ENCODE data around the gene FBXL4.

The FBXL4 gene

DNA sequence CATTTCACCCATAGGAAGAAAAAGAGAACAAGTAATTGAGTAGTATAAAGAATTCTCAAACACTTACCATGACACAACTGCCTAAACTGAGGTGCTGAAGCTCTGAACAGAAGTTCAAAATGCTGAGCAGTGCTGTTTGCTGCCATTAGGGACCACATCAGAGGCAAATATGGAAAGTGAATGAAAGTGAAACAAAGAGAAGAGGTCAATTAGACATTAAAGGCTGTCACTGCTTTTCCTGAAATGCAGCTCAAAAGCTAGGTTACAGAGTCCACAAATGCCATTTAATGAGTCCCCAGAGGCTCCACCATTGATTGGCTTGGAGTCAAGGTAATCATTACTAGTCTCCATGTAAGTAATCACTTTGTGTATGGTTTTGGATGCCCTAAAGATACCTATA, 67.3 kb downstream of the FBXL4 start:
- H3K4me3 ChIP-seq (ENCODE audit: low read depth, low read length), result no peak overlapping the region
- H3K36me3 ChIP-seq, result no peaks in the 10 kb centered on the region; the same call in 1 of the 2 replicates
- DNase-seq, result no peak
- H3K27me3 ChIP-seq (ENCODE audit: insufficient read depth, low read depth, severe bottlenecking), result no peaks in the 10 kb centered on the region
- TF ChIP-seq, protein P1, sequence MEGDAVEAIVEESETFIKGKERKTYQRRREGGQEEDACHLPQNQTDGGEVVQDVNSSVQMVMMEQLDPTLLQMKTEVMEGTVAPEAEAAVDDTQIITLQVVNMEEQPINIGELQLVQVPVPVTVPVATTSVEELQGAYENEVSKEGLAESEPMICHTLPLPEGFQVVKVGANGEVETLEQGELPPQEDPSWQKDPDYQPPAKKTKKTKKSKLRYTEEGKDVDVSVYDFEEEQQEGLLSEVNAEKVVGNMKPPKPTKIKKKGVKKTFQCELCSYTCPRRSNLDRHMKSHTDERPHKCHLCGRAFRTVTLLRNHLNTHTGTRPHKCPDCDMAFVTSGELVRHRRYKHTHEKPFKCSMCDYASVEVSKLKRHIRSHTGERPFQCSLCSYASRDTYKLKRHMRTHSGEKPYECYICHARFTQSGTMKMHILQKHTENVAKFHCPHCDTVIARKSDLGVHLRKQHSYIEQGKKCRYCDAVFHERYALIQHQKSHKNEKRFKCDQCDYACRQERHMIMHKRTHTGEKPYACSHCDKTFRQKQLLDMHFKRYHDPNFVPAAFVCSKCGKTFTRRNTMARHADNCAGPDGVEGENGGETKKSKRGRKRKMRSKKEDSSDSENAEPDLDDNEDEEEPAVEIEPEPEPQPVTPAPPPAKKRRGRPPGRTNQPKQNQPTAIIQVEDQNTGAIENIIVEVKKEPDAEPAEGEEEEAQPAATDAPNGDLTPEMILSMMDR (IDR thresholded peaks at IDR 0.05; ENCODE audit: low read depth, low read length), result no peak
- H3K27ac ChIP-seq, result no peak overlapping the region
- no peaks in the 10 kb centered on the region for H3K9me3 ChIP-seq (ENCODE audit: severe bottlenecking)

DNA sequence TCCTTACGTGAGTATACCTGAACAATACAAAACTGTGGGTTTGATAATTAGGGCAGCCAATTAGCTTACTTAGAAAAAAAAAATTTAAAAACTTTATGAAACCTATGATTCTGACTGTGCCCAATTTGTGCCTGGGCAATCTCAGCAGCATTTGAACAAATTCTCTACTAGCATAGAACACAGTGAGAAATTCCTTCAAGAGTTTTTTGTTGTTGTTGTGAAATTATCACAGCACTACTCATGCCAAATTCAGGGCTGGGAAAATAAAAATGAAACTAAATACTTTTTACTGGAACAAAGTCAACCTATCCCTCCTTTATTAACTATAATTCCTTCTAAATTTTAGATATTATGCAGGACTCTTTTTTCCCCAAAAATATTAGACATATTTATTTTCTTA, 70.5 kb downstream of the FBXL4 start:
- Histone ChIP-seq H3K27me3 (ENCODE audit: insufficient read depth, low read depth, severe bottlenecking) (no peaks in the 10 kb centered on the region), H3K4me3 (ENCODE audit: low read depth, low read length) (no peak overlapping the region), H3K9me3 (ENCODE audit: severe bottlenecking) (no peaks in the 10 kb centered on the region), H3K36me3 (no peaks in the 10 kb centered on the region; the same call in 1 of the 2 replicates), H3K27ac (no peak overlapping the region)
- TF ChIP-seq, protein P1 (IDR thresholded peaks at IDR 0.05; ENCODE audit: low read depth, low read length), result no peak
- DNase-seq, result no peak

DNA sequence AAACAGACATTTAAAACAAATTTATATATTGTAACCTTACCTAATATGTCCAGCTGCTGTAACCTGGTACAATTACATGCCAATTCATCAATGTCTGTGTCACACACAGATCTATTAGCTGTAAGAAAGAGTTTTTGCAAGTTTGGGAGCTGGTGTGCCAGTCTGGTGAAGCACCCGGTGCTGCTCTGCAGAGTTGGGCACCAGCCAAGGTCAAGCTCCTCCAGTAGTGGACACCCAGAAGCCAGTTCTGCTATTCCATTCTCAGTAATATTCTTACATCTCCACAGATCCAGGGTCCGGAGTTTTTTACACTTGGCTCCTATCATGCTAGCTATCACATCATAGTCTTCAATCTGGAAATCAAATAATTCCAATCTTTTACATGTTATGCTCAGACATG, 72.4 kb downstream of the FBXL4 start:
- TF ChIP-seq, protein P1 (IDR thresholded peaks at IDR 0.05; ENCODE audit: low read depth, low read length), result no peak
- Histone ChIP-seq H3K9me3 (ENCODE audit: severe bottlenecking) (no peaks in the 10 kb centered on the region), H3K36me3 (no peaks in the 10 kb centered on the region; the same call in 1 of the 2 replicates), H3K27ac (no peak overlapping the region), H3K4me3 (ENCODE audit: low read depth, low read length) (no peak overlapping the region), H3K27me3 (ENCODE audit: insufficient read depth, low read depth, severe bottlenecking) (no peaks in the 10 kb centered on the region)
- DNase-seq, result no peak

DNA sequence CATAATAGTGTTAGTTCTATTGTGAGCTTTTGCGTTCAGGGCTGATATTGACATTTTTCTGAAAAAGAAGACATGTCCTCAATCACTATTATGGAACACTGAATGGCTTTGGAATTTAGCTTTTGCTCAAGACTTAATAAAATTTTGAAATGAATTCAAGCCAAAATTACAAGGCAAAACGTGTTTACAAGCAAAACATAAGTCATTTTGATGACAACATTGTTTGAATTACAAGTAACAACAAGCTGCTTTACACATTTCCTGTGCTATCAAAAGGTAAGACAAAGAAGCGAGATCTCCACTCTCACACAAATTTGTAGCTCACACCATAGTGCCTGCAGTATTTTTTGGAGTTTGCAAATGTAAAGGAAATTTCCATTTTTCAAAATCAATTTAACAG, 75.9 kb downstream of the FBXL4 start:
- TF ChIP-seq, protein P1 (IDR thresholded peaks at IDR 0.05; ENCODE audit: low read depth, low read length), result no peak
- no peak for DNase-seq
- H3K27ac ChIP-seq, result no peak overlapping the region
- no peaks in the 10 kb centered on the region for H3K27me3 ChIP-seq (ENCODE audit: insufficient read depth, low read depth, severe bottlenecking)
- H3K36me3 ChIP-seq, result no peaks in the 10 kb centered on the region
- H3K9me3 ChIP-seq (ENCODE audit: severe bottlenecking), result no peaks in the 10 kb centered on the region
- H3K4me3 ChIP-seq (ENCODE audit: low read depth, low read length), result no peak overlapping the region

DNA sequence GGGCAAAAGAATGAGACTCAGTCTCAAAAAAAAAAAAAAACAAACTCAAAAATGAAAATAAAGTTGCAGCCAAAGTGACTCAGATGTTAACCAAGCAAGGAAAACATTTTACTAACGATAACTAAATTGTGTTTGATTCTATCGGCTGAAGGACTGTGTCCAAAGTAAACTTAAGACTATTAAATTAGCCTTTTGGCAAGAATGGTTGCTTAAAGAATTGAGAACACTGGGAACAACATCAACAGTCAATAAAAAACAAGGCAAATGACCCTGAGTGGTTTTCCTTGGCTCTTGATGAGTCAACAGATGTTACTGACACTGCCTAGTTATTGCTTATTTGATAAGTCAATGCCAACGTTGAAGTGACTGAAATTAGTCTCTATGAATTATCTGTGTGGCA, 76.7 kb downstream of the FBXL4 start:
- H3K27ac ChIP-seq, result no peak overlapping the region

DNA sequence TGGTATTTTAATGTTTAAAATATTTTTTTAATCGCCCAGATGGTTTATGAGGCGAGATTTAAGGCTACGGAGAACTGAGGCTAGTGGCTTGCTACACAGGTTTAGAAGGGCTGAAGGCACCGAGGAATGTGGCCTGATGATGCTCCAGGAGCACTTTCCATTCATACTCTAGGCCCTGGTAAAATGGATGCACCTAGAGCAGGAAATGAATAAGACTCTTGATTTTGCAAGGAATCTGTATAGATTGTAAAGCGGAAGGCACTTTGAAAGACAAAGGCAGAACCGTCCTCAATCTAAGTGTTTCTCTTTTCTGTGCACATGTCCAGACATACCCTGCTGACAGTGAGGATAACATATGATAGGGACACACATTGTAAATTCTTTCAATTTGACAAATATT, 83.2 kb downstream of the FBXL4 start:
- Histone ChIP-seq H3K4me3 (ENCODE audit: low read depth, low read length) (no peak overlapping the region), H3K27ac (no peak overlapping the region), H3K36me3 (no peaks in the 10 kb centered on the region), H3K27me3 (ENCODE audit: insufficient read depth, low read depth, severe bottlenecking) (no peaks in the 10 kb centered on the region), H3K9me3 (ENCODE audit: severe bottlenecking) (no peaks in the 10 kb centered on the region)
- no peak for DNase-seq
- TF ChIP-seq, protein P1 (IDR thresholded peaks at IDR 0.05; ENCODE audit: low read depth, low read length), result no peak

More for the DNA sequence above, 76.7 kb downstream of the FBXL4 start:
- Histone ChIP-seq H3K36me3 (no peaks in the 10 kb centered on the region), H3K27me3 (ENCODE audit: insufficient read depth, low read depth, severe bottlenecking) (no peaks in the 10 kb centered on the region), H3K4me3 (ENCODE audit: low read depth, low read length) (no peak overlapping the region), H3K9me3 (ENCODE audit: severe bottlenecking) (no peaks in the 10 kb centered on the region)
- TF ChIP-seq, protein P1 (IDR thresholded peaks at IDR 0.05; ENCODE audit: low read depth, low read length), result no peak
- no peak for DNase-seq
